SK-N-SH (cell line): Measurements from ENCODE around the gene ABR. TPM values are rescaled to one million over a fixed set of nuclear protein-coding genes. Genes with fewer than 3 reads are reported as not detected.
A peak's percentile ranks its signal among the peaks of the same experiment; 100 is the strongest.

Source experiments
- CTCF ChIA-PET: fragments of 300-600, 350-600 bp; formaldehyde crosslinking; extraction: SDS; loops from one replicate; lab custom pipeline; 2021; lab: Yijun Ruan, JAX
- POLR2A ChIA-PET: fragments of 350-600 bp; sonication (Branson Sonifier 250); formaldehyde crosslinking; extraction: SDS; loops from one replicate; lab custom pipeline; 2020; ENCODE audit warnings: antibody characterized with exemption, inconsistent platforms; lab: Yijun Ruan, JAX
- DNase-seq: peaks from one replicate; pipeline ENCODE4 v3.0.0; 2012
- H2AFZ ChIP-seq: fragments of 200-600 bp; sonication (generic); 2 replicates; pipeline ENCODE4 v1.8.1; 2016; ENCODE audit warnings: antibody characterized with exemption, mild to moderate bottlenecking, low read depth
- H3F3A ChIP-seq: fragments of 200-600 bp; sonication (generic); replicated peaks from 2 replicates; pipeline ENCODE3; 2016; ENCODE audit warnings: antibody characterized with exemption, mild to moderate bottlenecking; ENCODE audit not compliant: insufficient read depth
- H3K27ac ChIP-seq, 2 experiments: fragments of 200-500 bp in 1 of 2; fragments of 200-600 bp in 1 of 2; sonication (Bioruptor generic) in 1 of 2; sonication (generic), shearing (Covaris generic) in 1 of 2; 2 replicates each; pipeline versions ENCODE4 v1.5.1 to v1.6.1; 2014 to 2016; ENCODE audit warnings: low read depth in 2 of 2, inconsistent platforms in 1 of 2, low read length in 1 of 2, mild to moderate bottlenecking in 1 of 2, mixed read lengths in 1 of 2
- H3K27me3 ChIP-seq: fragments of 200-600 bp; sonication (generic), shearing (Covaris generic); 2 replicates; pipeline ENCODE4 v1.6.1; 2016; ENCODE audit warnings: mixed run types; ENCODE audit not compliant: insufficient read depth
- H3K36me3 ChIP-seq, 2 experiments: fragments of 200-500 bp in 1 of 2; fragments of 200-600 bp in 1 of 2; sonication (Bioruptor generic) in 1 of 2; sonication (generic) in 1 of 2; replicated peaks in 1 of 2; 2 replicates each; pipeline versions ENCODE3 to v1.5.1; 2014 to 2016; ENCODE audit warnings: low read length in 1 of 2, mild to moderate bottlenecking in 1 of 2; ENCODE audit not compliant: insufficient read depth in 2 of 2, control insufficient read depth in 1 of 2
- H3K4me1 ChIP-seq, 2 experiments: fragments of 200-500 bp in 1 of 2; fragments of 200-600 bp in 1 of 2; sonication (Bioruptor generic) in 1 of 2; sonication (generic), shearing (Covaris generic) in 1 of 2; 2 replicates each; pipeline versions ENCODE4 v1.5.1 to v1.6.1; 2014 to 2016; ENCODE audit warnings: low read depth in 1 of 2, low read length in 1 of 2, mixed run types in 1 of 2; ENCODE audit not compliant: insufficient read depth in 2 of 2, control insufficient read depth in 1 of 2
- H3K4me2 ChIP-seq: fragments of 200-600 bp; sonication (generic), shearing (Covaris generic); 2 replicates; pipeline ENCODE4 v1.6.1; 2017; ENCODE audit warnings: mixed run types
- H3K4me3 ChIP-seq, 2 experiments: fragments of 200-500 bp in 1 of 2; fragments of 200-600 bp in 1 of 2; sonication (Bioruptor generic) in 1 of 2; sonication (generic), shearing (Covaris generic) in 1 of 2; 2 replicates each; pipeline versions ENCODE4 v1.5.1 to v1.8.1; 2014 to 2016; ENCODE audit warnings: low read depth in 2 of 2, inconsistent platforms in 1 of 2, low read length in 1 of 2, mild to moderate bottlenecking in 1 of 2, mixed read lengths in 1 of 2, moderate library complexity in 1 of 2
- H3K79me2 ChIP-seq: fragments of 200-600 bp; sonication (generic); 2 replicates; pipeline ENCODE4 v1.8.1; 2017; ENCODE audit warnings: mild to moderate bottlenecking; ENCODE audit not compliant: insufficient read depth
- H3K9ac ChIP-seq: fragments of 200-600 bp; sonication (generic); 2 replicates; pipeline ENCODE4 v1.6.1; 2017; ENCODE audit warnings: mixed run types
- H3K9me2 ChIP-seq: fragments of 200-600 bp; sonication (generic); 2 replicates; pipeline ENCODE4 v1.6.1; 2017; ENCODE audit warnings: mixed run types
- H3K9me3 ChIP-seq: fragments of 200-600 bp; sonication (generic); 2 replicates; pipeline ENCODE4 v1.6.1; 2017; ENCODE audit warnings: mixed run types, mild to moderate bottlenecking, moderate library complexity
- H4K20me1 ChIP-seq: fragments of 200-600 bp; sonication (generic); 2 replicates; pipeline ENCODE4 v1.6.1; 2017; ENCODE audit warnings: mild to moderate bottlenecking, mixed run types; ENCODE audit not compliant: insufficient read depth
- CHD2 ChIP-seq: fragments of 150-350 bp; IDR thresholded peaks from 2 replicates; pipeline ENCODE4 v1.6.1; 2018; ENCODE audit warnings: low read length; ENCODE audit not compliant: partially characterized antibody
- EP300 ChIP-seq, 2 experiments: IDR thresholded peaks; 2 replicates each; pipeline versions ENCODE4 v1.4.0 to v1.6.1; 2012; ENCODE audit warnings: borderline replicate concordance in 1 of 2, low read depth in 1 of 2, low read length in 1 of 2
- EZH2phosphoT487 ChIP-seq: fragments of 200-600 bp; sonication (generic); IDR thresholded peaks from 2 replicates; pipeline ENCODE4 v1.6.1; 2017; ENCODE audit warnings: low read depth, mixed run types, mild to moderate bottlenecking, antibody characterized with exemption, moderate library complexity, borderline replicate concordance
- FOSL2 ChIP-seq: IDR thresholded peaks from 2 replicates; pipeline ENCODE4 v1.4.0; 2012; ENCODE audit warnings: low read depth, mild to moderate bottlenecking, moderate library complexity, borderline replicate concordance
- FOXJ3 ChIP-seq: sonication (generic); formaldehyde crosslinking; IDR thresholded peaks from 2 replicates; pipeline ENCODE4 v1.5.1; 2020; ENCODE audit warnings: mild to moderate bottlenecking, missing genetic modification reagents
- FOXM1 ChIP-seq: IDR thresholded peaks from 2 replicates; pipeline ENCODE4 v1.4.0; 2012; ENCODE audit warnings: low read depth, mild to moderate bottlenecking
- GABPA ChIP-seq: IDR thresholded peaks from 2 replicates; pipeline ENCODE4 v1.4.0; 2012; ENCODE audit warnings: low read depth, mild to moderate bottlenecking
- GATA2 ChIP-seq: sonication (generic); formaldehyde crosslinking; IDR thresholded peaks from 2 replicates; pipeline ENCODE4 v1.5.0; 2020; ENCODE audit warnings: mild to moderate bottlenecking, missing genetic modification reagents
- MEF2A ChIP-seq: IDR thresholded peaks from 2 replicates; pipeline ENCODE4 v1.4.0; 2012; ENCODE audit warnings: low read depth, borderline replicate concordance
- MXI1 ChIP-seq: IDR thresholded peaks from 2 replicates; pipeline ENCODE4 v1.6.1; 2012; ENCODE audit warnings: mild to moderate bottlenecking, low read depth, low read length, improper control_type of control experiment
- NFIC ChIP-seq: IDR thresholded peaks from 2 replicates; pipeline ENCODE4 v1.4.0; 2012; ENCODE audit warnings: borderline replicate concordance
- PBX3 ChIP-seq: IDR thresholded peaks from 2 replicates; pipeline ENCODE4; 2012
- POLR2AphosphoS5 ChIP-seq: IDR thresholded peaks from 2 replicates; pipeline ENCODE4 v1.6.1; 2012; ENCODE audit warnings: low read depth, low read length
- RCOR1 ChIP-seq: fragments of 150-350 bp; IDR thresholded peaks from 2 replicates; pipeline ENCODE4 v1.6.1; 2017; ENCODE audit warnings: antibody characterized with exemption, low read length
- REST ChIP-seq: IDR thresholded peaks from 2 replicates; pipeline ENCODE4 v1.6.1; 2012; ENCODE audit warnings: mild to moderate bottlenecking, low read depth, low read length, moderate library complexity
- RFX5 ChIP-seq: IDR thresholded peaks from 2 replicates; pipeline ENCODE4 v1.6.1; 2012; ENCODE audit warnings: mild to moderate bottlenecking, improper control_type of control experiment, low read length
- RXRA ChIP-seq: IDR thresholded peaks from 2 replicates; pipeline ENCODE4 v1.4.0; 2012; ENCODE audit warnings: low read depth, mild to moderate bottlenecking, borderline replicate concordance
- TEAD4 ChIP-seq: IDR thresholded peaks from 2 replicates; pipeline ENCODE4 v1.4.0; 2012; ENCODE audit warnings: mild to moderate bottlenecking, borderline replicate concordance; ENCODE audit not compliant: insufficient read depth
- YY1 ChIP-seq: IDR thresholded peaks from 2 replicates; pipeline ENCODE4 v1.4.0; 2012; ENCODE audit warnings: low read depth, mild to moderate bottlenecking
- WGBS: methylation state at CpG from one replicate; pipeline ENCODE4 v1.1.6; 2017; ENCODE audit warnings: low lambda C conversion rate; 5-methylcytosine and 5-hydroxymethylcytosine counted together
- polyA plus RNA-seq, 3 experiments: library from polyadenylated mRNA; depleted of rRNA; stranded (reverse); fragments of >200 nt; gene quantifications; 2 replicates each; pipeline ENCODE4 v1.2.3, GENCODE V29; 2012

Gene ABR
- polyA plus RNA-seq, 1 of the 3 experiments (the other 2 are of a cell fraction), result 117 TPM

GRCh38 chr17:1030684-1031532 is 148.9 kb downstream of the ABR start:
- H3K9me3 ChIP-seq, result no peaks in the 10 kb centered on the region
- H3K4me3 ChIP-seq, result no peak overlapping the region
- peak; percentile 82 for DNase-seq
- peak; percentile 90 for TF ChIP-seq GATA2 (CRISPR knock-in tag)
- TF ChIP-seq FOXJ3 (CRISPR knock-in tag), result peak; percentile 84; the same call in 1 of the 2 replicates
- TF ChIP-seq MEF2A, result no peak
- no peak for TF ChIP-seq NFIC
- peak in 1 of 2 experiments; percentile 61; a peak in 1 of 4 replicates for TF ChIP-seq EP300 (IDR thresholded peaks at IDR 0.05; ENCODE audit: borderline replicate concordance in 1 of 2, low read depth in 1 of 2, low read length in 1 of 2)
- peak; percentile 58 for TF ChIP-seq RCOR1
- no peak for TF ChIP-seq FOSL2
- peak; percentile 11 for TF ChIP-seq CHD2
- H3K9me2 ChIP-seq, result no peaks in the 10 kb centered on the region
- no peak overlapping the region for H3K4me2 ChIP-seq
- H3K36me3 ChIP-seq, result peaks cover 2 to 14% of the 10 kb centered on the region in 2 experiments
- 72% methylated on average over 28 of the region's 45 CpGs for WGBS
- H3K9ac ChIP-seq, result no peak overlapping the region
- H3F3A ChIP-seq, result peaks cover 6% of the 10 kb centered on the region
- CTCF ChIA-PET, result interaction anchor here (0.8 to 6.3 kb wide), 10 partner anchors 9 to 50 kb away, joined by 3 to 41 read pairs (median 4); partner anchors contain the start of genes NXN and TIMM22
- POLR2A ChIA-PET, result no interaction called here
- peaks cover 46% of the 10 kb centered on the region for H4K20me1 ChIP-seq
- H2AFZ ChIP-seq, result no peak overlapping the region
- H3K4me1 ChIP-seq, result peaks cover 0 to 25% of the 10 kb centered on the region in 2 experiments; a peak in 1 of 4 replicates
- no peaks in the 10 kb centered on the region for H3K27me3 ChIP-seq
- peak overlapping the region; percentile 18 to 94; a peak in 3 of 4 replicates for H3K27ac ChIP-seq
- H3K79me2 ChIP-seq, result peaks cover 4% of the 10 kb centered on the region; the same call in 1 of the 2 replicates

- H3K27ac ChIP-seq, result peak overlapping the region; percentile 18 to 94; a peak in 3 of 4 replicates
- peak; percentile 79 for DNase-seq
- no peaks in the 10 kb centered on the region for H3K9me3 ChIP-seq
- ChIA-PET CTCF (interaction anchor here (0.8 to 6.3 kb wide), 9 partner anchors 10 to 157 kb away, joined by 3 to 41 read pairs (median 4); partner anchors contain the start of genes NXN and TIMM22), POLR2A (no interaction called here)
- H3K9ac ChIP-seq, result no peak overlapping the region
- no peaks in the 10 kb centered on the region for H3K9me2 ChIP-seq
- no peak overlapping the region for H3K4me3 ChIP-seq
- H3F3A ChIP-seq, result peaks cover 6% of the 10 kb centered on the region
- H3K36me3 ChIP-seq, result peaks cover 2 to 19% of the 10 kb centered on the region in 2 experiments
- H2AFZ ChIP-seq, result no peak overlapping the region
- peaks cover 0 to 21% of the 10 kb centered on the region in 2 experiments; a peak in 1 of 4 replicates for H3K4me1 ChIP-seq
- peaks cover 4% of the 10 kb centered on the region; the same call in 1 of the 2 replicates for H3K79me2 ChIP-seq
- no peaks in the 10 kb centered on the region for H3K27me3 ChIP-seq
- whole genome bisulfite sequencing, result 80% methylated on average over 12 of the region's 20 CpGs
- H4K20me1 ChIP-seq, result peaks cover 42% of the 10 kb centered on the region
- no peak overlapping the region for H3K4me2 ChIP-seq
- no peak for TF ChIP-seq RCOR1
- no peak for TF ChIP-seq CHD2
- no peak for TF ChIP-seq POLR2AphosphoS5
- TF ChIP-seq TEAD4, result no peak
- no peak for TF ChIP-seq YY1
- TF ChIP-seq NFIC, result no peak
- no peak for TF ChIP-seq EZH2phosphoT487
- no peak for TF ChIP-seq REST
- no peak for TF ChIP-seq MXI1
- TF ChIP-seq RFX5, result no peak
- no peak for TF ChIP-seq RXRA
- no peak for TF ChIP-seq PBX3
- TF ChIP-seq GABPA, result no peak
- TF ChIP-seq FOXM1, result no peak
These were observed 149.7 kb downstream of the ABR start for GRCh38 chr17:1029922-1030644.
